Caco-2 (cell line): ENCODE measurements around the gene KRTAP10-2. TPM values are rescaled to one million over a fixed set of nuclear protein-coding genes. Genes with fewer than 3 reads are reported as not detected.

Experiments
- BruUV-seq: library from RNA; stranded (reverse); fragments of 400-500 nt; replicated peaks from 2 replicates; lab custom pipeline; 2021; lab: Mats Ljungman, UMichigan
- CTCF ChIA-PET: fragments of 300-600 bp; sonication (Branson Sonifier 250); formaldehyde crosslinking; loops from one replicate; lab custom pipeline; 2022; ENCODE audit warnings: antibody characterized with exemption; lab: Charles Lee
- POLR2A ChIA-PET: fragments of 300-600 bp; sonication (Branson Sonifier 250); formaldehyde crosslinking; loops from one replicate; lab custom pipeline; 2022; ENCODE audit warnings: antibody characterized with exemption; lab: Charles Lee
- DNase-seq, 2 experiments: peaks; one replicate each; pipeline versions ENCODE4 v3.0.0 to v3.0.0-alpha.2; 2020 to 2022
- H3K27me3 ChIP-seq: replicated peaks from 2 replicates; pipeline ENCODE4 v1.6.0; 2011; ENCODE audit warnings: low read length; ENCODE audit not compliant: control insufficient read depth, insufficient read depth
- H3K36me3 ChIP-seq: 2 replicates; pipeline ENCODE4 v1.5.1; 2011; ENCODE audit warnings: low read length; ENCODE audit not compliant: control insufficient read depth, insufficient read depth
- H3K4me1 ChIP-seq: fragments of 250-450 bp; sonication (Bioruptor Pico); 2 replicates; pipeline ENCODE4 v1.5.1; 2020; ENCODE audit warnings: mild to moderate bottlenecking
- H3K4me3 ChIP-seq: 2 replicates; pipeline ENCODE4 v1.5.1; 2011; ENCODE audit warnings: low read depth, mild to moderate bottlenecking, control low read depth, low read length
- H3K9me3 ChIP-seq: fragments of 250-450 bp; sonication (Bioruptor Pico); 2 replicates; pipeline ENCODE4 v1.5.1; 2020; ENCODE audit warnings: mild to moderate bottlenecking, moderate library complexity
- H3K27ac Mint-ChIP-seq: one replicate; pipeline ENCODE4 v1.8.0; 2022; ENCODE audit warnings: mixed read lengths; ENCODE audit not compliant: unreplicated experiment
- H3K27me3 Mint-ChIP-seq: one replicate; pipeline ENCODE4 v1.8.0; 2022; ENCODE audit warnings: mixed read lengths; ENCODE audit not compliant: insufficient read depth, unreplicated experiment
- H3K36me3 Mint-ChIP-seq: one replicate; pipeline ENCODE4 v1.8.0; 2022; ENCODE audit warnings: mild to moderate bottlenecking, mixed read lengths; ENCODE audit not compliant: insufficient read depth, unreplicated experiment
- H3K4me1 Mint-ChIP-seq: one replicate; pipeline ENCODE4 v1.8.0; 2022; ENCODE audit warnings: low read depth, mixed read lengths; ENCODE audit not compliant: unreplicated experiment
- H3K4me3 Mint-ChIP-seq: one replicate; pipeline ENCODE4 v1.8.0; 2022; ENCODE audit warnings: mild to moderate bottlenecking, moderate library complexity, mixed read lengths; ENCODE audit not compliant: unreplicated experiment
- H3K9me3 Mint-ChIP-seq: one replicate; pipeline ENCODE4 v1.8.0; 2022; ENCODE audit warnings: mixed read lengths; ENCODE audit not compliant: unreplicated experiment
- CTCF ChIP-seq, 2 experiments: fragments of 200-600 bp in 1 of 2; IDR thresholded peaks; 1 replicate in 1 of 2; 2 replicates in 1 of 2; pipeline versions ENCODE4 v1.5.1 to v1.8.0; 2011 to 2022; ENCODE audit warnings: antibody characterized with exemption in 1 of 2, control low read depth in 1 of 2, inconsistent platforms in 1 of 2, low read depth in 1 of 2, low read length in 1 of 2, mild to moderate bottlenecking in 1 of 2, moderate library complexity in 1 of 2; ENCODE audit not compliant: insufficient read depth in 1 of 2, severe bottlenecking in 1 of 2, unreplicated experiment in 1 of 2
- intact Hi-C: fragments of 100-400 bp; cut with micrococcal nuclease; formaldehyde crosslinking; loops from one replicate; pipeline ENCODE4 v1.10.0; 2022; ENCODE audit not compliant: unreplicated experiment
- total RNA-seq: library from RNA; stranded (reverse); gene quantifications from 2 replicates; pipeline ENCODE4 v1.2.3, GENCODE V29; 2022

The KRTAP10-2 gene
- total RNA-seq, 1 experiment from 2014 or later = not detected

GRCh38 chr21:44516828-44517174, 34.5 kb downstream of the KRTAP10-2 start:
- DNase-seq = no peak
- Mint-ChIP-seq H3K36me3 (no peaks in the 10 kb centered on the region), H3K27me3 (no peaks in the 10 kb centered on the region), H3K4me3 (peak overlapping the region; percentile 77), H3K4me1 (peaks cover 17% of the 10 kb centered on the region), H3K27ac (no peak overlapping the region), H3K9me3 (peaks cover 13% of the 10 kb centered on the region)
- no TSS peak for BruUV-seq
- intact Hi-C loops = loop anchor here (10.0 kb wide), 1 partner anchor 278 kb away; no protein-coding TSS in a partner anchor
- ChIA-PET POLR2A (no interaction called here), CTCF (interaction anchor here (0.9 to 1.3 kb wide), 2 partner anchors 226 to 277 kb away, joined by 4 to 5 read pairs; no protein-coding TSS in a partner anchor)
- H3K27me3 ChIP-seq = no peaks in the 10 kb centered on the region
- TF ChIP-seq CTCF (IDR thresholded peaks at IDR 0.05; ENCODE audit: insufficient read depth in 1 of 2, low read depth in 1 of 2, low read length in 1 of 2, severe bottlenecking in 1 of 2, unreplicated experiment in 1 of 2) = no peak
- no peaks in the 10 kb centered on the region for H3K36me3 ChIP-seq
- peaks cover 7% of the 10 kb centered on the region; the same call in 1 of the 2 replicates for H3K4me1 ChIP-seq
- peak overlapping the region; percentile 20 for H3K4me3 ChIP-seq
- no peaks in the 10 kb centered on the region for H3K9me3 ChIP-seq

- H3K27me3 ChIP-seq = no peaks in the 10 kb centered on the region
- no peak overlapping the region for H3K4me3 ChIP-seq
- TF ChIP-seq CTCF (IDR thresholded peaks at IDR 0.05; ENCODE audit: insufficient read depth in 1 of 2, low read depth in 1 of 2, low read length in 1 of 2, severe bottlenecking in 1 of 2, unreplicated experiment in 1 of 2) = no peak
- no peak for DNase-seq
- POLR2A ChIA-PET = no interaction called here
- Mint-ChIP-seq H3K27ac (no peak overlapping the region), H3K9me3 (peaks cover 13% of the 10 kb centered on the region), H3K27me3 (no peaks in the 10 kb centered on the region), H3K4me3 (no peak overlapping the region), H3K36me3 (no peaks in the 10 kb centered on the region), H3K4me1 (peaks cover 17% of the 10 kb centered on the region)
- CTCF ChIA-PET = no interaction called here
- H3K9me3 ChIP-seq = no peaks in the 10 kb centered on the region
- peaks cover 7% of the 10 kb centered on the region; the same call in 1 of the 2 replicates for H3K4me1 ChIP-seq
- H3K36me3 ChIP-seq = no peaks in the 10 kb centered on the region
- no TSS peak for BruUV-seq
- intact Hi-C loops = loop anchor here (10.0 kb wide), 1 partner anchor 278 kb away; no protein-coding TSS in a partner anchor
Observed at GRCh38 chr21:44516342-44516741, 35.0 kb downstream of the KRTAP10-2 start.

GRCh38 chr21:44515359-44516165, 35.7 kb downstream of the KRTAP10-2 start:
- Mint-ChIP-seq H3K27me3 (no peaks in the 10 kb centered on the region), H3K4me1 (peaks cover 14% of the 10 kb centered on the region), H3K9me3 (peaks cover 13% of the 10 kb centered on the region), H3K27ac (no peak overlapping the region), H3K4me3 (no peak overlapping the region), H3K36me3 (no peaks in the 10 kb centered on the region)
- no peak for TF ChIP-seq CTCF (IDR thresholded peaks at IDR 0.05; ENCODE audit: insufficient read depth in 1 of 2, low read depth in 1 of 2, low read length in 1 of 2, severe bottlenecking in 1 of 2, unreplicated experiment in 1 of 2)
- no peak for DNase-seq
- intact Hi-C loops = loop anchor here (10.0 kb wide), 1 partner anchor 279 kb away; no protein-coding TSS in a partner anchor
- H3K36me3 ChIP-seq = no peaks in the 10 kb centered on the region
- no peaks in the 10 kb centered on the region for H3K27me3 ChIP-seq
- peaks cover 3% of the 10 kb centered on the region; the same call in 1 of the 2 replicates for H3K4me1 ChIP-seq
- POLR2A ChIA-PET = no interaction called here
- H3K4me3 ChIP-seq = no peak overlapping the region
- H3K9me3 ChIP-seq = no peaks in the 10 kb centered on the region
- CTCF ChIA-PET = no interaction called here
- BruUV-seq = no TSS peak
